Stimulated activated CD4-positive, alpha-beta T cell treated with anti-CD3 and anti-CD28 coated beads, Interleukin-1b, Interleukin-23, amount 100 ng/mL, for 48 hours (primary cell): ENCODE data around the gene ETAA1.

Experiments
- DNase-seq: peaks from one replicate; pipeline ENCODE4 v3.0.0-alpha.2; 2020

ETAA1 gene

DNA sequence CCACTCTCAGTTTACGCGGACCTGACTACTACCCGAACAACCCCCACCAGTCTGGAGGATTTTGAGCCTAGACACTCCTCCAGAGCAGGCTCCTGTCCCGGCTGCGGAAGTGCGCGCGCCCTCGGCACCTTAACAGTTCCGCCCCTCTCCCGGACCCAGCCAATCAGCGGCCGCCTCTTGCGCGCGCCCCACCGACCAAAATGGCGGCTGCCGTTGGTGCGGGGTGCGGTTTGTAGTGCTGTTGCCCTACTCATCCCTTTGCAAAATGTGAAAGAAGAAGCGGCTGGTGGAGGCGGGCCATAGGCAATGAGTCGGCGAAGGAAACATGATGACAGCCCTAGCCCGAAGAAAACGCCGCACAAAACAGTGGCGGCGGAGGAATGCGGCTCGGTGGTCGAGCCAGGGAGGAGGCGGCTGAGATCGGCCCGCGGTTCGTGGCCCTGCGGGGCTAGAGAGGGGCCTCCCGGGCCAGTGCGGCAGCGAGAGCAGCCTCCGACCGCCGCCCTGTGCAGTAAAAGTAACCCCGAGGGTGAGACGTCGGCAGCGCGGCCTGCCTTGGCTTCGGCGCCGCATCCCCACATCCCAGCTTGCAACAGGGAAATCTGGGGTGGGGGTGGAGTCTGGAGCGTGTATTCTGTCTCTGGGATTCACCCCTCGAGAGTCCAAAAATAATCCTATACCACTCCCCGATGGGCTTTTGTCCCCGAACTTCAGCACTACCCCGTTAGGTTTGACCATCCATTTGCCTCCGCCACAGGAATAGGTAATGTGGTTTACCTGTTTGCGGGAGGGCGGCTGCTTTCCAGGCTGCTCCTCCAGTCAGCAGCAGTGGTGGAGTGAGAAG lies at the start of gene ETAA1:
Gene ETAA1 (plus strand): TSS at position 191 of the 844 bp plus-strand sequence. CDS start 116 bp downstream, at position 307.
- peak; percentile 91 for DNase-seq

GRCh38 chr2:67366832-67367412 lies 30.2 kb upstream of the ETAA1 start:
- no peak for DNase-seq

DNA sequence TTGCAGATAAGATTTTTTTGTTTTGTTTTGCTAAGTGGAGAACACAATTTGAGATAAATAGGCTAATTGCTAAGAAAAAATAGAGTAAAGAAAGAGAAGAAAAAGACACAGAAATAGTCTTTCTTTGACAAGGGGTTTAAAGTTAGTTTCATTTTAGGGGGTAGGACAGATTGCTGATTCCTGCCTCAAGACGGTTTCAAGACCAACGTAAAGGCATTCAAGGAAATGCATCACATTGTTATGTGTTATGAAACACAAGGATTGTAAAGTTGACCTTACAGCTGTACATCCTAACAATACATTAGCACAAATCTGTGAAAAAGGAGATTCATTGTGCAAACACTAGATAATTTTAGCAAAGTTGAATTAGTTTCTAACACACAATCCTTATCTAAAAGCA lies 22.7 kb upstream of the ETAA1 start:
- no peak for DNase-seq

DNA sequence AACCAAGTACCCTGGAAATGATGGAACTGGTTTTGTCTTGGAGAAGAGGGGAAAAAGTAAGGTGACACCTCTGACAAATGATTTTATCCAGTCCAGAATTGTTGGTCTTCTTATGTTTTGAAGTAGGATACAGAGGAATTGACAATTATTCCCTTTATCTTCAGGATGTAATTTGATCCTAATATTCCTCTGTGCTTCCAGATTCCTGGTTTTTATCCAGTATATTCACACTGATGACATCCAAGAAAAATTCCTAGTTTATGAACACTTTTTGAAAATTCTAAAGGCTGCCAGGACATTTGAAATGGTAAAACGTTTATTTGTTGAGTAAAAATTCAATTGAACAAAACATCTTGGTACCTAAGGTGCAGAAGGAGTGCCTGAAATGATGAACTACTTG lies 22.2 kb upstream of the ETAA1 start:
- no peak for DNase-seq

DNA sequence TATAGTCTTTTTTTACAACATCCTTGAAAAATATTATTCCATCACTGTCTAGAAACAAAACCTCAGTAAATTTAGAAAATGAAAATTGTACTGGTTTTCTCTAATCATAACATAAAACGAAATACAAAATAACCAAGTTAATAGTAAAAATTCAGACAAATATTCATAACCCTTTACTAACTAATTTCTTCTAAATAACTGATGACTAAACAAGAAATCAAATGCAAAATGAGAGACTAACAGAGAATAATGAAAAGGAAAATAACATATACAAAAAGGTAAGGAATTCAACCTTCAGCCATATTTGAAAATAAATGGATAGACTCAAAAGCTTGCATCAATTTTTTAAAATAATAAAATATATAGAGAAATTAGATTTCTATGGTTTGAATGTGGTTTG lies 18.6 kb upstream of the ETAA1 start:
- no peak for DNase-seq

DNA sequence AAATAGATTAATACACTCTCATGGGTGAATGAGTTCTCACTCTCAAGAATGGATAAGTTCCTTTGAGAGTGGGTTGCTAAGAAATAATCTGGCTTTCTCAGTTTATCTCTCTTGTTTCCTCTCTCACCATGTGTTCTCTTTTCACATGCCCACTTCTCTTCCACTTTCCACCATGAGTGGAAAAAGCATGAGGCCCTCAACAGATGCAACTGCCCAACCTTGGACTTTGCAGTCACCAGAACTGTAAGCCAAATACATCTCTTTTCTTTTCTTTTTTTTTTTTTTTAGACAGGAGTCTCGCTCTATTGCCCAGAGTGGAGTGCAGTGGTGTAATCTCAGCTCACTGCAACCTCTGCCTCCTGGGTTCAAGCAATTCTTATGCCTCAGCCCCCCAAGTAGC lies 18.1 kb upstream of the ETAA1 start:
- no peak for DNase-seq

GRCh38 chr2:67384123-67384822 lies 12.9 kb upstream of the ETAA1 start:
- DNase-seq = no peak

DNA sequence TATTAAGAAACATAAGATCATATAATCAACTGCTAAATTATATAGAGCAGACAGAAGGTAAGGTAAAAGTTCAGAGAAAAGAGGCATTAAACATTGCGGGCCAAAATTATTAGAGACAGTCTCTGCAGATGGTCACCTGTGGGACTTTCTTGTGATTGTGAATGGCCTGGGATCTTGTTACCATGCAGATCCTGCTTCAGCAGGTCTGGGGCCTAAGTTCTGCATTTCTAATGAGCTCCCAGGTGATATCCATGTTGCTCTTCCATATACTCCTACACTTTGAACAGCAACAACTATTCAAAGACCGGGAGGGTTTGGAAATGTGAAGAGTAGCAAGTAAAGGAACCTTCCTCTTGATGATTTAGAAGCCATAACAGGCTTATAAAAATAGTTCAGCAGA lies 8.5 kb upstream of the ETAA1 start:
- DNase-seq = no peak

- no peak for DNase-seq
These were observed 7.8 kb upstream of the ETAA1 start for GRCh38 chr2:67389286-67389685.

- no peak for DNase-seq
These were observed 7.3 kb upstream of the ETAA1 start for GRCh38 chr2:67389788-67390187.

DNA sequence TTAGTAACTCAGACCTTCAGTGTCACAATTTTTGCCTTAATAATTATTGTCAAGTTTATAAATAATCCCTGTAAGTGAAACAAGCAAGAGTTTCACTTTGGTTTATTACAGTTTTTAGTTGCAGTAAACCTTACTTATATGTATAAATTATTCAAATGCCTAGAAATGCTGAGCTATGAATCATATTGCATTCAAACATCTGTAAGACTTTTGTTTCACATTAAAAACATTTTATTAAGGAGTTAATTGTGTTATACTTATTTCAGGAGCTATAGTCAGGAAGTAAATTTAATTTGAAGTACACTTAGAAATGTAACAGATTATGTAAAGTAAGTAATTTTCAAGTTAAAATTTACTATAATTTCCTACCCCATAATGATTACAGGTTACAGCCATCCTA lies 3.9 kb upstream of the ETAA1 start:
- DNase-seq = no peak

GRCh38 chr2:67394734-67395133 lies 2.4 kb upstream of the ETAA1 start:
- no peak for DNase-seq

DNA sequence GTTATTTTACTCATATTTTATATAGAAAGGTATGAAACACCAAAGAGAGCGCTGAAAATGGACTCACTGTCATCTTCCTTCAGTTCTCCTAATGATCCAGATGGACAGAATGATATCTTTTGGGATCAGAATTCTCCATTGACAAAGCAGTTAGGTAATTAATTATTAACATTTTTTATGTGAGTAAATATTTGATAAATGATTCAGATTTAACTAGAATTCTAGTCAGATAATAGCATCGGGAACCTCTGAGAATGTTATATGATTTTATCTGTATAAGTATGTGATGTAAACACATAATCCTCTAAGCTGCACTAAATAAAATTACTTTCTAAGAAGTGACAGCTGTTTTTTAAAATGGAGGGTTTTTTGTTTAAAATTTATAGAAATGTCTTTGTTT lies 2.0 kb downstream of the ETAA1 start:
- DNase-seq = no peak

- no peak for DNase-seq
These were observed 2.8 kb downstream of the ETAA1 start for GRCh38 chr2:67399831-67400489.

DNA sequence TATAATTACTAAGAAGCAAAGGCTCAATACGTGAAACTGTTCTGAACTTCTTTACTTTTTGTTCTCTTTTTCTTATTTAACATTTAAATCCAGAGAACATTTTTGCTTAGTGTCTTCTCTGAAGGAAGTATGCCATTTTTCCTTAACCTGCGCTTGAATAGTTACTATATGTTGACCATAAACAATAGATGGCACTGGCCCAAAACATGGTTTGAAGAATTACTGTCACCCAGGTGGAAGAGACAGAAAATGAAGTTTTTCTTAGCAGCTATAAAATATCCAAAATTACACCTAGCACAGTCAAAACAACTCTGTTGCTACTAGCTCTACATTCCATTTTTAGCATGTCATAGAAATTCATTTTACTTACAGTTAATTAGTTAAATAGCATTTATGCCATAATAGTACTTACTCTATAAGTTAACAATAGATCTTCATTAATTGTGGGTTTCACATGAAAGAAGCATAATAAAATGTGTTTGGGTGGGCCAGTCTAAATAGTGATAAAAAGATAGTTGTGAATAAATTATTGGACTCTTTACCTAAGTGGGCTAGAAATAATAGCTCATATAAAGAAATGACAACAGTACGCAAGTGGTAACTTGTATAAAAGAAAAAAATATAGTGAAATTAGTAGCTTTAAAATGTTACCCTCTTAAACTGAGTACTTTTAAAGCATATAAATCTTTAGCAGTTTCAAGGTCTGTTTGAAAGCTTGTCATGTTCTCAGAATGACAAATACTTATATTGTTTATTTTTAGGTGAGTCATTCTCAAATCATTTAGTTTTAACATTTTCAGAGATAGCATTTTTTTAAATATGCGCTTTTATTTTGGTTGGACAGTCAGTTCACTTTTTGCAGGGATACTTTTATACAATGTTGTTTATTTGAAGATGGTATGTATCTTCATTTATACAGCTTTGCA lies 3.7 kb downstream of the ETAA1 start:
- DNase-seq = no peak

DNA sequence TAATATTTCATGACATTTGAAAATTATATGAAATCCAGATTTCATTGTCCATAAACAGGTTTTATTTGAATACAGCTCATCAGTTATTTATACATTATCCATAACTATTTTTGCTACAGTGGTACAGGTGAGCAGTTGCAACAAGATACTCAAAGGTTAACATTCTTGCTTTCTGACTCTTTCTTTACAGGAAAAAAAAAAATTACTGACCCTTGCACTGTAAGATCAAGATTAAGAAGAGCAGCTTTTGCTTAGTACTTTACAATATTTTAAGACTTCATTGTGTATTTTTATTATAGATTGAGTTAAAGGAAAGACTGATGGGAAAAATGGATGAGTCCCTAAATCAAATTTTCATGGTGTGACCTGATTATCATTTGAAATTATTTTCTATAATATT lies 11.2 kb downstream of the ETAA1 start:
- DNase-seq = no peak

GRCh38 chr2:67412424-67412823 lies 15.3 kb downstream of the ETAA1 start:
- DNase-seq = no peak

DNA sequence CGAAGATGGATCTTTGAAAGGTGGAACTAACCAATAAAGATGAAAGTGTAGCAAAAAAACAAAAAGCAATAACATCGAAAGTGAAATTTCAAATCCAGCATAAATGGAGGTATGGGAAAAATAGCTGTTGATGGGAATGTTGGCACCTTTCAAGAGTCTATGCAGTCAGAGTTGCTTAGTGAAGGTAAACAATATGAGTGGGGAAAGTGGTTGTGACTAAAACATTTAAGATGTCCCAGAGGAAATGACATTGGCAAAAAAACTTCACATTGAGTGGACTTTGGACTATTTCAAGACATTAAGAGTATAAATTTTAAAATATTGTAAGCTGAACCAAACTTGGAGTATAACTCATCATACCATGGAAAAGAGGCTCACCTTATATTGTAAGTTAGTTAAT lies 17.7 kb downstream of the ETAA1 start:
- DNase-seq = no peak

GRCh38 chr2:67416136-67416535 lies 19.0 kb downstream of the ETAA1 start:
- no peak for DNase-seq

DNA sequence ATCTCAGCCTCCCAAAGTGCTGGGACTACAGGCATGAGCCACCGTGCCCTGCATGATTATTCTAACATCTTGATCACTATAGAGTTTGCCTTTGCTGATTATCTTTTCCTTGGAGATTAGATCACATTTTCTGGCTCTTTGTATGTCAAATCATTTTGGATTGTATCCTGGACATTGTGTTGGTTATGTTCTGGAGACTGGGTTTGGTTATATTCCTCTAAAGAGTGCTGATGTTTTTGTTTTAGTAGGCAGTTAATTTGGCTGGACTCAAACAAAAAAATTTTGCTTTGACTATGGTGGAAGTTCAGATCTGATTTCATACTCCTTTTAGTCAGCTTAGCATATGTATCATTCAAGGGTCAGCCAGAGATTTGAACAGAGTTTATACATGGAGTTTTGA lies 26.4 kb downstream of the ETAA1 start:
- no peak for DNase-seq

DNA sequence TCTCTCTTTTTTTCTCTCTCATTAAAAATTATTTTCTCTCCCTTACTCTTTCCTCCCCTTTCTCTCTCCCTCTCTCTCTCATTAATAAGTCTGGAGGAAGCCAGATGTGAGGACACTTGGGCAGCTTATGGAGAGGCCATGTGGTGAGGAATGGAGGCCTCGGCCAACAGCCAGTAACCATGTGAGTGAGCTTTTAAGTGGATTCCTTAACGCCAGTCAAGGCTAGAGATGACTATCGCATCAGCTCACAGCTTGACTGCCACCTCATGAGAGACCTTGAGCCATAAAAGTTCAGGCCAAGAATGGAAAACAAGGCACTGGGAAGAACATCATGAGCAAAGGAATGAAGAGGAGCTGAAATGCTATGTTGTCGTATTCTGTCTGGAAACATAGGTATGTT lies 39.1 kb downstream of the ETAA1 start:
- DNase-seq = no peak

GRCh38 chr2:67437114-67437513 lies 40.0 kb downstream of the ETAA1 start:
- no peak for DNase-seq
